CD4-positive, alpha-beta T cell treated with Interleukin-2 at 100 ng/mL for 4 hours (primary cell): ENCODE data around the gene GCM1.

Experiments used
- DNase-seq: peaks from one replicate; pipeline ENCODE4 v3.0.0-alpha.2; 2020; ENCODE audit warnings: low spot score

Gene GCM1

GRCh38 chr6:53104916-53105315, 43.7 kb downstream of the GCM1 start:
- DNase-seq = no peak

DNA sequence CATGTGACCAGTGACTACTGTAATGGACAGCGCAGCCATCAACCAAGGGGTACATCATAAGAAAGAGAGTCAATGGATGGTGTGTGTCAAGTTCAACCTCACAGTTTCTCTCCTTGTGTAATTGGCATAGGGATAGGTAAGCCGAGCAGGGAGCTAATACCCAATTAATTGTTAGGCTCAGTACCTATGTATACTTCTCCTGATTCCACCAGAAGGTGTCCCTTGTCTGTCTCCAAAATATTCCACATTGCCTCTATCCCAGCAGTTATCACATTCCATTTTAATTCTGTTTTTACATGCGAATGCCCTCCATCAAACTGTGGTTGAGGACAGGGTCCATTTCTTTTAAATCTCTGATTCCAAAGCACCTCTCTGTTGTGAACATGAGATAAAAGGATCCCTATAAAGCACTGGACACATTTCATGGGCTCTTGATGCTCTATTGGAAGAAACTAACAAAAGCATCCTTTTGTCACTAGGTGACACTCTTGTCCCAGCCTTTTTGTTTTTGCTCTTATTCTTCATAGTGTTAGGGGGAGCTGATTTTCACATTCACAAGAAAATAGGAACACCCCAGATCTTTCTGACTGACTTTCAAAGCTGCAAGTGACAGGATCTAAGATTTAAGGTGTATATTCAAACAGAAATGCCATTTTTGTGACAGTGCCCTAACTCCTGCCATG, 44.5 kb downstream of the GCM1 start:
- no peak for DNase-seq

DNA sequence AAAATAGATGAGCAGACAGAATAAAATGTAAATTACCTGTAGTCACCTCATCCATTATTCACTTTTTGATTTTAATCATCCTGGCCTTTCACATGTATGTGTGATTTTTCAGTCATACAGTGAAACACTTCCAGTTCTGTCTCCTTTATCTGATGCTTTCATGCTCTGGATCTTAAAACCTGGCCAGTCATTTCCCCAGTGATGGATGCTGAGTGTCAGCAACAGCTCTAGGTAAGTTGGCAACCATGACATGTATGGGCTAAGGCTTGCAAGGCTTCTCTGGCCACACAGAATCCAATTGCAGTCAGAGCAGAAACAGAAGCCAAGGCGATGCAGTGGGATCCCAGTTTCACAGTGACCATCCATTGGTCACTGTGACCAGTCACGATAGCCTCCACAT, 47.6 kb downstream of the GCM1 start:
- no peak for DNase-seq

DNA sequence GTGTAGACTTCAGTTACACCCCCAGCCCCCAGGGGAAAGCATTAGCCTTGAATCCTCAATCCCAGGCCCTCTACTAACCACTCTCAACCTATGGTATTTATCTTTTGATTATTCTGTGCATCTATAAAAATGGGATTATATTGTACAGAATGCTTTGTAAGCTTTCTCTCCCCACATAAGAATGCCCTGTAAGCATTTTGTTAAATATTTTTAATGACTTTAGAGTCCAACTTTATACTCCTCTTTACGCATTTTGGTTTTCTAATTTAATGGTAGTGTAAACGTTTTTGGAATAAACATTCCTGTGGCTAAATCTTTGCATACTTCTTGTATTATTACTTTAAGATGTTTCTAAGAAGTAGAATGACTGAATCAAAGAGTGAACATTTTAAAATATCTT, 48.1 kb downstream of the GCM1 start:
- DNase-seq = no peak

GRCh38 chr6:53095716-53096115, 52.9 kb downstream of the GCM1 start:
- no peak for DNase-seq

- DNase-seq = no peak
Measured at GRCh38 chr6:53095270-53095669, 53.4 kb downstream of the GCM1 start.

GRCh38 chr6:53090576-53090975, 58.1 kb downstream of the GCM1 start:
- DNase-seq = no peak

DNA sequence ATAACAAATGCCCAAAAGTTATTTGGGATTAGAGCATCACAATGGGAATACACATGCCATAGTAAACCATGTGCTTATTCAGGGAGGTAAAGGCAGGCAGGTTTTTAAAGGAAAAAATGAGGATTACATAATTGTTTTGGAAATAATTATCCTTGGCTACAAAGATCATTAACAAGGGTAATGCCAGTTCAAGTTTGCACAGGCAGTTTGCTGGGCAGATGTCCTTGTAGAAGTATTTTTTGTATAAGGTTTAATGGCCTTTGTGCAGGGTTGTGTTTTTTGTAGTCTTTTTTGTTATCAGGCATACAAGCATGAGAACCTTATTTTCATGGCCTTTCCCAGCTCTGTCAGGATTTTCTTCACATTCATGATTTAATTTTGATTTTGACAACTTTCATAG, 58.7 kb downstream of the GCM1 start:
- DNase-seq = no peak

DNA sequence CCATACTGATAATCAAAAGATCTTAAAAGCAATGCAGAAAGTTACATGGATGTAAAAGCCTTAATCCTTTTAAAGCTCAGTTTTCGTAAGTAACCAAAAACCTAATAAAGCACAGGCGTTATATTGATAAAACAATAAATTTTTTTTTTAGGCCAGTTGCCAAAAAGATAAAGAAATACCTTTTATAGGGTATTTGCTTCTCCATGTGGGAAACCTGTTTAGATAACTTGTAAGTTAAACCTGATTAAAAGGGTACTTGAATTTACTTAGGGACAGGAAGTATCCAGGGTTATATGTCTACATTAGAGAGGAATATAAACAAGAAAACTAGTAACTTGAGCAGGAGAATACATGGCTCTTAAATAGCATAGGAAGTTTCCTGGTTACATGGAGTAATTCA, 62.3 kb downstream of the GCM1 start:
- DNase-seq = no peak

DNA sequence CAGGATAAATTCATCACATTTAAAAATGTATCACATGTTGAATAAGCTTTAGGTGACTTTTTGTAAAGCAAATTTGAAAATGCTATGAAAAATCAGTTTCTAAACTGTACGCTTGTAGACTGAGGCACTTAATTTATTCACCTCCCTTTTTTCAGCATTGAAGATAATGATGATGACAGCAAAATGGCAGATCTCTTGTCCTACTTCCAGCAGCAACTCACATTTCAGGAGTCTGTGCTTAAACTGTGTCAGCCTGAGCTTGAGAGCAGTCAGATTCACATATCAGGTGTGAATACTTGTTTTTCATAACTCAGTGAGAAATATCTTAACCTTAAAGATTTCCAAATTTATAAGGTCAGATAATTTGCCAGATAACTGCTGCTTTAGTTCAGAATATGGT, 67.8 kb downstream of the GCM1 start:
- DNase-seq = no peak
